HL-60 (cell line): Measurements from ENCODE around the gene KLK10.

Experiments
- CTCF ChIP-seq: IDR thresholded peaks from one replicate; pipeline ENCODE4 v1.5.1; 2011; ENCODE audit warnings: low read length, control low read depth, inconsistent platforms; ENCODE audit not compliant: insufficient read depth
- GABPA ChIP-seq: IDR thresholded peaks from 2 replicates; pipeline ENCODE4 v1.6.1; 2012; ENCODE audit warnings: low read depth
- REST ChIP-seq: IDR thresholded peaks from 2 replicates; pipeline ENCODE4 v1.6.1; 2012; ENCODE audit warnings: low read depth; ENCODE audit not compliant: insufficient replicate concordance
- SPI1 ChIP-seq: IDR thresholded peaks from 2 replicates; pipeline ENCODE4 v1.6.1; 2012; ENCODE audit warnings: low read depth, mild to moderate bottlenecking, borderline replicate concordance

DNA sequence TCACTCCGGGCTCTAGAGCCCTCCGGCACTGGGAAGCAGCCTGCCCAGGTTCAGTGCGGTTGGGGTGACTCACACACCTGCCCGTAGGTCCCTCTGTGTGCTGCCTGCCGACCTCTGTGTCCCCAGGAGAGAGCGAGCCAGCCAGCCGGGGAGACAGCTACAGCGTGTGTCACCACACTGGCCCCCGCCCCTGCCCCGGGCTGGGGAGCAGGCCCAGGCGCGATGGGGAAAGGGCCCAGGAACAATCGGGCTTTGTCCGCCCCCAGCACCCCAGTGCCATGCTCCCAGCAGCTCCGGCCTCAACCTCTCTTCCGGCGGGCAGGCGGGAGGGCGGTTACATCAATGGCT, 50.1 kb downstream of the KLK10 start, which contains the start of gene KLK6:
- TF ChIP-seq CTCF (no peak), REST (no peak), GABPA (no peak), SPI1 (no peak)
